Kidney glomerular epithelial cell (primary cell): ENCODE measurements around the gene APOL1.
"Not testable (repeated sequence)": the region's sequence is repeated elsewhere in the genome, so short reads cannot be mapped to it uniquely, and the experiment has no call there.

Experiments
- DNase-seq: peaks from one replicate; lab custom pipeline; 2025; lab: John Stamatoyannopoulos, UW

The APOL1 gene

DNA sequence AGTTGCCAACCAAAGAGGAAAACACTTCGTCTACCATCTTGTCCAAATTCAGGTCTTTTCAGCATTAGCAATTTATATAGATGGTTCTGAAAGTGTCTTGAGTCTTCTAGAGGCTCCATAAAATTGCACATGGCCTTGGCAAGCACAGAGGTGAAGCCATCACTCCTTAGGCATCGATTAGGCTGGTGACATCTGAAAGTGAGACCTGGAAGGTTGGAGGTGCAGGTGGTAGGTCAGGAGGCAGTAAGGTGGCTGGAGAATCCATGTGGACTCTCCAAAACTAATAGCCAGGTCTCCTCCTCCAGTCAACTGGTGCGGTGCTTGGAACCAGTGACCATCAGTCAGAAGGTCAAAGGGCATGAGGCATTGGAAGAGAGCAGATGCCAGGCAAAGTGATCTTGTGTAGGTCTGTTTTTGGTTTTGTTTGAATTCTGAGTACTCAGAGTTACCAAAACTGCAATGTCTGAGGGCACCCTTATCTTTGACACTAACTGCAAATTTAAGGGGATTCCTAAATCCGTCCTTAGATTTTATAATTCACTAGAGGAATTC, 7.1 kb upstream of the APOL1 start:
- DNase-seq: no peak

DNA sequence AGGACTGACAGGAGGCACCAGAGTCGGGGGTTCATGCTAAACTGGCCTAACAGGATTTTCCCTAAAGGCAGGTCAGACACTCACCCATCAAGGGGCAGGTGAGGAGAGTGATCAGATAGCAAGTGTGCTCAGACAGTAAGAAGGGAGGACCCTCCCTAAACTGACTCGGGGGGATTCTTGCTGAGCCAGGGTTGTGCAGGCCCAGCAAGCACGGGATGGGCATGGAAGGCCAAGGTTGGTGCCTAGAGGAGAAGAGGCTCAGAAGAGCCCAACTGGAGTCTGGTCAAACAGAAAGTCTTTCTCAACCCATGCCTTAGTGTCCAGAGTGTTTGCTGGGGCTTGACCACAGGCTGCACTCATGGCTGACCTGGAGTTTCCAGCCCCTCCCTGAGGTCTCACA, 6.2 kb upstream of the APOL1 start:
- no peak for DNase-seq

DNA sequence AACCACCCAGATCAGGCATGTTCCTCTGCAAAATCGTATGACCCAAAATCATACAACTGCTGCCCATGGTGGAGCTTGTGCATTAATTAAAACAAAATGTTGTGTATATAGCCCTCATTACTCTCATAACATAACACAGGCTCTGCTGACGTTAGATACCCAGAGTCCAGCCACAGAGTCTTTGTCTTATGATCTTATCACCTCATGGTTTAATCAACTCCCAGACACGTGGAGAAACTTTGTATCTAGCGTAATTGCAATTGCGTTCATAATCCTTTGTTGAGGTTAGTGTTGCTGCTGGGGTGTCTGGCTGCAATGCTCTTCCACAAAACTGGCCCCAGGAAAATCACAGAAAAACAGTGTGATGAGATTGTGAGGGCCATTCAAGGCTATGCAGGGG, 5.0 kb upstream of the APOL1 start:
- DNase-seq: no peak

- no peak for DNase-seq
Measured at GRCh38 chr22:36249160-36249559, 3.8 kb upstream of the APOL1 start.

DNA sequence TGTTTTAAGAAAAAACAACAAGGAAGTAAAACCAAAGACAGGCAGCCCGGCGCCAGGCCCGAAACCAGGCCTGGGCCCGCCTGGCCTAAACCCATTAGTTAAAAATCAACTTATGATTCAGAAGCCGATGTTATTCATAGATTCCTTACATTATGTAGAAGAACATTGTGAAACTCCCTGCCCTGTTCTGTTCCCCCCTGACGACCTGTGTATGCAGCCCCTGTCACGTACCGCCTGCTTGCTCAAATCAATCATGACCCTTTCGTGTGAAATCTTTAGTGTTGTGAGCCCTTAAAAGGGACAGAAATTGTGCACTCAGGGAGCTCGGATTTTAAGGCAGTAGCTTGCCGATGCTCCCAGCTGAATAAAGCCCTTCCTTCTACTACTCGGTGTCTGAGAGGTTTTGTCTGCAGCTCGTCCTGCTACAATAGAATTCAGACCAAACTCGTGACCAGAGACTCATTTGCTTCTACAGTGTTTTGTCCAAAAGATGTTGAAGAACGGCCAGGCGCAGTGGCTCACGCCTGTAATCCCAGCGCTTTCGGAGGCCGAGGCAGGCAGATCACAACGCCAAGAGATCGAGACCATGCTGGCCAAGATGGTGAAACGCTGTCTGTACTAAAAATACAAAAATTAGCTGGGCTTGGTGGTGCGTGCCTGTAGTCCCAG, 2.5 kb upstream of the APOL1 start:
- not testable (repeated sequence) for DNase-seq

GRCh38 chr22:36251979-36252608, 839 bp upstream of the APOL1 start:
- not testable (repeated sequence) for DNase-seq

- DNase-seq: no peak
Measured at GRCh38 chr22:36253523-36254490, 874 bp downstream of the APOL1 start.

GRCh38 chr22:36255572-36255971, 2.6 kb downstream of the APOL1 start:
- not testable (repeated sequence) for DNase-seq

DNA sequence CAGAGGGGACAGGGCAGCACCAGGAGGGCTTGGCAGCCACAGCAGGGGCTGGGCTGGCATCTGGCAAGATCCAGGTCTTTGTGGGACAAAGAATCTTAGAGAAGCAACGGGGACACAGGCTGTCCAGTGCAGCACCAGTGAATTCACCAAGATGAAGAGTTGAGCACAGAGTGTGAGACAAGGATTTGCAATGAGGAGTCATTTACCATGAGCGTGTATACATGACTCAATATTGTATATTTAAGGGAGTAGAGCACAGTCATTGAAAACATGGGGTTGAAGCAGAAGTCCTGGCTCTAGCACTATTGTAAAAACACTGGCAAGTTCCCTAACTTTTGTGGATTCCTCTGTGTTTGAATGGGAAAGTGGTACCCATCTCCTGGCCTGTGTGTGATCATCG, 3.5 kb downstream of the APOL1 start:
- DNase-seq: no peak

DNA sequence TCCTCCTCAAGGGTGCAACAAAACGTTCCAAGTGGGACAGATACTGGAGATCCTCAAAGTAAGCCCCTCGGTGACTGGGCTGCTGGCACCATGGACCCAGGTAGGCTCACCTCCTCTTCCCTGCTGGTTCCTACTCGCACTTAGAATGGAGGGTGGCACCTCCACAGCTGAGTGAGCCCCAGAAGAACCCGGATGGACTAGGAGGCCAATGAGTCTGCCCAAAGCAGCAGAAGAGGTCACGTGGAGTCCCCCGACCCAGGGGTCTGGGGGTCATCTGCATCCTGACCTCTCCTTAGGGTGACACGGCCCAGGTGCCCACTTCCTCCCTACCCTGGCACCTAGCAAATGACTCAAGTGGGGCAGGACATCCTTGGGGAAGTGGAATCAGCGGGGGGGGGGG, 4.4 kb downstream of the APOL1 start:
- DNase-seq: no peak

DNA sequence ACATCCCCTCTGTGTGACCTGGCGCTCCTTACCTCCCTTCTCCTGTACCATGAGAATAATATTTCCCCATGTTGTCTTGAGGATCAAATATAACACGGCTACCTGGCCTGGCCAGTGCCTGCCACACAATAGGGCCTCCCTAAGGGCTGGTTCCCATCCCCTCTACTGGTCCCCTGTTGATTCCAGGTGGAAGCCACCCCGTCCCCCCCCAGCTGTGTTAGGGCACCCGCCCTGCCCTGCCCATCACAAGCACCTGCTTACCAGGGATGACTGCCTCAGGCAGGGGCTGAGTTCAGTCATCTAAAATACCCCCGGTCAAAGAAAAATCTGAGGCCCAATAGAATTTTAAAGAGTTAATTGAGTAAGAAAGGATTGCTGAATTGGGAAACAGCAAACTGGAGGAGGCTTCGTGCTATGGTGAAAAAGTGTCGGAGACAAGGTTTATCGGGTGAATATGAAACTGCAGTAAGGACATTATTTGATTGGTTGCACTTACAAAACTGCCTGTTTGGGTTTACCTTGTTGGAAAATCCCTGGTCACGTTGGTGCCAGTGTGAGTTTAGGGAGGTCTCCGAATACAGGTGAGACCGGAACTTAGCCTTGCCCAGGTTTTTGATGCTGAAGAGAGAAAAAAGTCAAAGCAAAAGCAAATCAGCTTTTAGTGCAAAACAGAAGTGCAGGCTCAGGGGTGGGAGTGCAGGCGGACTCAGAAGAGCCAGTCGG, 5.2 kb downstream of the APOL1 start:
- DNase-seq: no peak

DNA sequence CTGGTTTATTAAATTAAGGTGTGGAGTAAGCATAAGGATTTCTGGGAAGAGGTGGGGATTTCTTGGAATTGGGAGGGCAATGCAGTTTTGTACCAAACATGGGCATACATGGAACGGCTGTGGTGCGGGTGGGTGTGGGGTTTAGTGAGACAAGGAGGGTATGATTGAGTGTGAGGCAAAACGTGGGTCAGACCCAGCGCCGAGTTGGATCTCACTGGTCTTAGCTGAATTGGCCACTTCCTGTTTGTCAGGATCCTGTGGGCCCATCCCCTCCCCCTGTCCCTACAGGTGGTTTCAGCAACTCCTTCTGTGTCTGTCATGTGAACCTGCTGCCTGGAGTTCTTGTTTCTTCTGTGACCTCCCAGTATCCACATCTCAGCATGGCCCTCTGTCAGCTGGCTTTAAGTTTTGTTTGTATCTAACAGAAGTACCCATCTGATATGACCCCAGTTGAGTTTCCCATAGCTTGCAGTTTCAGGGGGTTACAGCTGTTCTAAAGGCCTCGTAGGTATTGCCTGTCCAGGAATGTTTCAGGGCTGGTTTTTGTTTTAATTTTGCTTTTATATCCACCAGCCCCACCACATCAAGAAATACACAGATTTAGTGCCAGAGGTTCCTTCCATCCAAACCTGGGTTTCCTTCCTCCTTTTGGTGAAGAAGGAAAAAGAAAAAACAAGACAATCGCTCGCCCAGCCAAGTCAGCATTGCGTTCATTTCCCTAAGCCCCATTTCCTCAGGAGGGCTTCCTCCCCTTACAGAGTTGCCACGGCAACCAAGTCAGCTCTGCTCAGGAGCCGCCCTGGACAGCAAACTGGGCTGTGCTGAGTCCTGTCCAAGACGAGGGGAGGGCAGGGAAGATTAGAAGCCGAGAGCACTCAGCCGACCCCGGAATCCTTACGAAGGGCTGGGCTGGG, 6.0 kb downstream of the APOL1 start:
- no peak for DNase-seq

GRCh38 chr22:36259615-36260300, 6.8 kb downstream of the APOL1 start:
- DNase-seq: no peak

GRCh38 chr22:36261675-36262074, 8.7 kb downstream of the APOL1 start:
- not testable (repeated sequence) for DNase-seq

DNA sequence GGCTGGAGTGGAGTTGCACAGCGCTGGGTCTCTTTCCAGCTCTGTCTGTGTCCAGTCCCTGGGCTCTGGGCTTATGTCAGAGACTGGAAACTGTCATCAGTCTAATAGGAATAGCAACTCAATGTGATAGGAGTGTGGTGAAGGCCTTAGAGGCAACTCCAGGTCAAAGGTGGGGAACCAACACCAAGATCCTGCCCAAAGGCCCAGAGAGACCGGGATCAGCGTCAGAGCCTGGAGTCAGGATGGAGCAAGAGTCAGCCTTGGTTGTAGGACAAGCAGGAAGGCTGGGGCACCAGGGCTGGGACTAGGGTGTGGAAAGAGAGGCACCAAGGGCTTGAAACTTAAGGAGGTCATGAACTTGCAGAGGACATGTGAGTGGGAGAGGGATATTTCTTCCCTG, 9.4 kb downstream of the APOL1 start:
- DNase-seq: not testable (repeated sequence)

- not testable (repeated sequence) for DNase-seq
Measured at GRCh38 chr22:36263216-36263673, 10.3 kb downstream of the APOL1 start.

DNA sequence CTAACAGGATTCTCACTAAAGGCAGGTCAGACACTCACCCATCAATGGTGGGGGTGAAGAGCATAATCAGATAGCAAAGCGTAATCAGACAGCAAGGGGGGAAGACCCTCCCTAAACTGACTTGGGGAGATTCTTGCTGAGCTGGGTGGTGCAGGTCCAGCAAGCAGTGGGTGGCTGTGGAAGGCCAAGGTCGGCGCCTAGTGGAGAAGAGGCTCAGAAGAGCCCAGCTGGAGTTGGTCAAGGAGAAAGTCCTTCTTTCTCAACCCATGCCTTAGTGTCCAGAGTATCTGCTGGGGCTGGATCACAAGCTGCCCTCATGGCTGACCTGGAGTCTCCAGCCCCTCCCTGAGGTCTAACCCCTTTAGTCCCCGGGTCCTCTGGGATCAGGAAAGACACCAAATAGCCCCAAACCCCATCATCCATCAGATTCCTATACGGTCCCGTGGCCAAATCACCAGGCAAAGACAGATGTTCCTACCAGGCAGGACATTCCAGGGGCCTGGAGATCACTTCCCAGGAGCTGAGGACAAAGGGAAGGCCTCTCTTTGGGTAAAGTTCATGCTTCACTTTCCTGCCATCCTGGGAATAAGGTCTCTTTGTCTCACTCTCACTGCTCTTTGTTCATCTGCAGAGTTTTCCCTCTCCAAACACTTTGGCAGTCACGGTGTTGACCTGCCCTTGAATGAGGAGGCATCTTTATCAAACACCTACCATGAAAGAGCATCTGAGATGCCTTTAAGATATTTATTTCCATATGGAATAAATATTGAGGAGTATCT, 11.1 kb downstream of the APOL1 start:
- DNase-seq: not testable (repeated sequence)

GRCh38 chr22:36267058-36267457, 14.1 kb downstream of the APOL1 start:
- DNase-seq: no peak

GRCh38 chr22:36267896-36268485, 15.1 kb downstream of the APOL1 start:
- DNase-seq: no peak
